NB4 (cell line): ENCODE results near the gene C16orf90.

Experiments
- CTCF ChIP-seq: IDR thresholded peaks from one replicate; pipeline ENCODE4 v1.5.1; 2012; ENCODE audit warnings: low read depth, low read length
- MYC ChIP-seq: IDR thresholded peaks from 2 replicates; pipeline ENCODE4 v1.6.1; 2011; ENCODE audit warnings: low read depth, low read length

- TF ChIP-seq CTCF (no peak), MYC (no peak)
These were observed 21.0 kb downstream of the C16orf90 start for GRCh38 chr16:3474136-3474779.
